Astrocyte of the cerebellum (primary cell): ENCODE results near the gene DLST.

Experiments
- DNase-seq: peaks from one replicate; pipeline ENCODE4 v3.0.0-alpha.2; 2011; ENCODE audit warnings: low read depth
- H3K4me3 ChIP-seq: 2 replicates; pipeline ENCODE4 v1.5.1; 2011; ENCODE audit warnings: mild to moderate bottlenecking, low read depth, low read length, moderate library complexity
- CTCF ChIP-seq: IDR thresholded peaks from 2 replicates; pipeline ENCODE4 v1.5.1; 2012; ENCODE audit warnings: low read length, low read depth, moderate library complexity, mild to moderate bottlenecking; ENCODE audit errors: missing control alignments
- in situ Hi-C: cut with HindIII; loops from 2 replicates; pipeline ENCODE4 v1.10.0; 2017; ENCODE audit warnings: low sequenced_read_pairs

DLST gene

DNA sequence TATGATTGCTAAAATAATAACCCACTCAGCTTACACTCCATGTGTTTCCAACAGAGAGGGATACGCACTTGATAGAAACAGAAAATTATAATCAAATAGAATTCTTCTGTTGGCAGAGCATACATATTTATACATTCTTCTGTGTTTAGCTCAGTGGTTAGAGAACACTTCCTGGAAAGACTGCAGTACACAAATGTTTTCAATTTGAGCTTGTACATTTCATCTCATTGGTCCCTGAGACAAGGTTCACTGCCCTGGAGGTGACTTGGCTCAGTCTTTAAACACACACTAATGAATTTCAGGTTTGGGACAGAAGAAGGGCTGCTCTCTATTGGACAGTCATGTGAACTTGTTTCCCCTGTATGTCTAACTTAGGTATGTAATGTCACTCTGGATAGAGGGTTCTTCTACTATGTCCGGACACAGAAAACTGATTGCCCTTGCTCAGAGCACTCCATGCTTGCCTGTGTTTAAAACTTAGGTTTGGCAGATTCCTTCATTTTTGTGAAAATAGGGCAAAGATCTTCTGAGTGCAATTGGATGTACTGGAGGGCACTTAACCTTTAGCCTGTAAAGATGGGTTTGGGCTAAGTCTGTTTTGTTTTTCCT, 28.7 kb upstream of the DLST start:
- TF ChIP-seq CTCF, result no peak
- no peak for DNase-seq
- no peak overlapping the region for H3K4me3 ChIP-seq
- in situ Hi-C loops, result no loop called here

DNA sequence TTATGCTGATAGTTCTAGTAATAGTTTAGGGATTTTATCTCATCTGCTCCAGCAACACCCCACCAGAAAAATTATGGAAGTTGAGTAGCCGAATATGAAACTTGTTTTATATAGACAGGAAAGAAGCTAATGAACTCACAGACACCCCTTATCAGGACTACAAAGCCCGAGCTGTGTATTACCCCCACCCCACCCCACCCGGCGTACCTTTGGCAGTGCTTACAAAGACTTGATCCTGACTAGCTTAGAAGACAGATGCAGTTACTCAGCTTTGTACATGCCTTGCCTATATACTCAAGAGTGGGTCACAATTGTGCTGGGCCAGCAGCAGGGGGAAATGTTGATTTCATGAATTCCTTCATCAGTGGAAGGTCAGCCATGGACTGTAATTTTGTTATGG, 28.1 kb upstream of the DLST start:
- TF ChIP-seq CTCF, result no peak
- DNase-seq, result no peak
- no peak overlapping the region for H3K4me3 ChIP-seq
- in situ Hi-C loops, result no loop called here

GRCh38 chr14:74855021-74855420, 26.7 kb upstream of the DLST start:
- in situ Hi-C loops, result no loop called here
- no peak for TF ChIP-seq CTCF
- no peak for DNase-seq
- no peak overlapping the region for H3K4me3 ChIP-seq

DNA sequence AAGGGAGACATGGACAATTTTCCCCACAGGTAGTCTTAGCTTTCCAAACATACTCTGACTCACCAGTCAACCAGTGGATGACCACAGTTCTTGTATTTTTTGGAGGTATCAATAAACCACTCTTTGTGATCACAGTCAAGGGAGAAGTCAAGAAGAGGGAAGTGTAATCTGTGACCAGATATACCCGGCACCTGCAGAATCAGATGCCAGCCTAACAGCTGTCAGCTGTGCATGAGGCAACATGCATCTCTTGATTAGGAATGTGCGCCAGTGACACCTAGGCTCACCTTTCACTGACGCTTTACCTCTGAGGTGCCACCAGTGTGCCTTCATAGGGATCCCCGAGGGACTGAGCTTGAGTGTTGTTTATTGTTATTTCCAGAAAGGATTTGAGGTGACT, 25.8 kb upstream of the DLST start:
- TF ChIP-seq CTCF, result no peak
- DNase-seq, result no peak
- in situ Hi-C loops, result no loop called here
- no peak overlapping the region for H3K4me3 ChIP-seq

DNA sequence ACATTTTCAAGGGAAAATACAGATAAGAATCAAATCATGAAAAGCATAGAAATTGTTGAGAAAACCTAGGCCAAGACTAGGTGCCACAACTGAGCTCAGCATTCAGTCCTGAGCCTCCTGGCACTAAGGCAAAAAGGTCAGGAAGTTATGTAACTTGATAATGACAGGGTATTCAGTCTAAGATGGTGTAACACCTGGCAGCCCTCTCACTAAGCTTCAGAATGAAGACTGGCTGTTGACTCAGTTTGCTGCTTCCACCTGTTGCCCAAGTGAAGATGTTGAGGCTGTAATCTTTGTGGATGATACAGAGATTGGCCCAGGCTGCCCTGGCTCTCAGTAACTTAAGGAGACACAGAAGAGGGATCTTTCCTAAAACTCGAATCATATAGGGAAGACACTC, 25.4 kb upstream of the DLST start:
- no peak for DNase-seq
- in situ Hi-C loops, result no loop called here
- TF ChIP-seq CTCF, result no peak
- no peak overlapping the region for H3K4me3 ChIP-seq

DNA sequence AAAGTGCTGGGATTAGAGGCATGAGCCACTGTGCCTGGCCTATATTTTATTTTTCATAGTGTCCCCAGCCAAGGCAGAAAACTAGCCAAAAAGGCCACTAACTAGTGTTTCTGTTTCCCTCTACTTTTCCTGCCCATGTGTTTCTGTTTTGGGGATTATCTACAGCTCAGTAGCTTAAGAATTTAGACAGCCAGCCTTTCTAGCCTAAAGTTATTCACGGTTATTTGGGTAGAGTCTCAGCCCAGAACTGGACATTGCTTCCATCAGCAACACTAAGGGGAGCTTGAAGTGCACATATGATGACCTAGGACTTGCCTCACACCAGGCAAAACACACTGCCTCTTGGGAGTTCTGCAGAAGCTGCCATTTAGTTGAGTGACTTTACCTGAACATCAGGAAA, 23.7 kb upstream of the DLST start:
- in situ Hi-C loops, result no loop called here

More for the DNA sequence above, 23.7 kb upstream of the DLST start:
- no peak for TF ChIP-seq CTCF
- H3K4me3 ChIP-seq, result no peak overlapping the region
- DNase-seq, result no peak
